ENCODE measurements around the gene TIAM2.

TIAM2 gene

GRCh38 chr6:155080881-155081845, 86.0 kb downstream of the TIAM2 start:
- H3K27ac ChIP-seq, result no peak overlapping the region
- no peak overlapping the region for H2AFZ ChIP-seq (ENCODE audit: low read depth)
- H3K4me1 ChIP-seq (ENCODE audit: low read depth, poor library complexity, severe bottlenecking), result no peaks in the 10 kb centered on the region
- no peaks in the 10 kb centered on the region for H4K20me1 ChIP-seq (ENCODE audit: insufficient read depth)
- no peak for TF ChIP-seq CTCF (conservative IDR thresholded peaks at IDR 0.05; ENCODE audit: low read depth, low read length)
- no peaks in the 10 kb centered on the region for H3K36me3 ChIP-seq (ENCODE audit: insufficient read depth)
- no peaks in the 10 kb centered on the region for H3K79me2 ChIP-seq (ENCODE audit: insufficient read depth, low read depth)
- H3K9ac ChIP-seq, result no peak overlapping the region
- H3K27me3 ChIP-seq (ENCODE audit: insufficient read depth, low read depth), result no peaks in the 10 kb centered on the region
- H3K4me3 ChIP-seq (IDR thresholded peaks at IDR 0.05; ENCODE audit: insufficient read depth, low read depth, low read length), result no peak overlapping the region
- H3K4me2 ChIP-seq, result no peak overlapping the region

- no peak overlapping the region for H2AFZ ChIP-seq (ENCODE audit: low read depth)
- H3K36me3 ChIP-seq (ENCODE audit: insufficient read depth), result no peaks in the 10 kb centered on the region
- no peak overlapping the region for H3K4me2 ChIP-seq
- H3K27me3 ChIP-seq (ENCODE audit: insufficient read depth, low read depth), result no peaks in the 10 kb centered on the region
- H3K9ac ChIP-seq, result no peak overlapping the region
- no peaks in the 10 kb centered on the region for H3K79me2 ChIP-seq (ENCODE audit: insufficient read depth, low read depth)
- no peak overlapping the region for H3K27ac ChIP-seq
- no peak overlapping the region for H3K4me3 ChIP-seq (IDR thresholded peaks at IDR 0.05; ENCODE audit: insufficient read depth, low read depth, low read length)
- no peaks in the 10 kb centered on the region for H4K20me1 ChIP-seq (ENCODE audit: insufficient read depth)
- TF ChIP-seq CTCF (conservative IDR thresholded peaks at IDR 0.05; ENCODE audit: low read depth, low read length), result no peak
- H3K4me1 ChIP-seq (ENCODE audit: low read depth, poor library complexity, severe bottlenecking), result no peaks in the 10 kb centered on the region
Observed at GRCh38 chr6:155084431-155085123, 89.5 kb downstream of the TIAM2 start.

GRCh38 chr6:155085582-155086257, 90.6 kb downstream of the TIAM2 start:
- Histone ChIP-seq H3K4me2 (no peak overlapping the region), H2AFZ (ENCODE audit: low read depth) (no peak overlapping the region)

More at GRCh38 chr6:155085582-155086257, 90.6 kb downstream of the TIAM2 start:
- Histone ChIP-seq H4K20me1 (ENCODE audit: insufficient read depth) (no peaks in the 10 kb centered on the region), H3K4me3 (IDR thresholded peaks at IDR 0.05; ENCODE audit: insufficient read depth, low read depth, low read length) (no peak overlapping the region), H3K36me3 (ENCODE audit: insufficient read depth) (no peaks in the 10 kb centered on the region), H3K79me2 (ENCODE audit: insufficient read depth, low read depth) (no peaks in the 10 kb centered on the region), H3K9ac (no peak overlapping the region), H3K4me1 (ENCODE audit: low read depth, poor library complexity, severe bottlenecking) (no peaks in the 10 kb centered on the region), H3K27me3 (ENCODE audit: insufficient read depth, low read depth) (no peaks in the 10 kb centered on the region), H3K27ac (no peak overlapping the region)
- TF ChIP-seq CTCF (conservative IDR thresholded peaks at IDR 0.05; ENCODE audit: low read depth, low read length), result no peak
